HepG2 (cell line): ENCODE results near the gene CD248.

Experiments
- FOXM1 ChIP-seq: sonication (generic); formaldehyde crosslinking; IDR thresholded peaks from 2 replicates; pipeline ENCODE4 v1.5.0; 2020; ENCODE audit warnings: missing genetic modification reagents
- POLR2A ChIP-seq, 2 experiments: IDR thresholded peaks; 2 replicates each; pipeline ENCODE4 v1.6.1; 2011; ENCODE audit warnings: low read depth in 2 of 2, low read length in 2 of 2, mild to moderate bottlenecking in 1 of 2, moderate library complexity in 1 of 2; ENCODE audit not compliant: insufficient read depth in 1 of 2
- TCF7L2 ChIP-seq: IDR thresholded peaks from 2 replicates; pipeline ENCODE4 v1.6.1; 2011; ENCODE audit warnings: mild to moderate bottlenecking, low read depth, low read length, moderate library complexity
- TF ChIP-seq, protein P1 (sequence below): sonication (generic); formaldehyde crosslinking; IDR thresholded peaks from 2 replicates; pipeline ENCODE4 v1.5.0; 2020; ENCODE audit warnings: mild to moderate bottlenecking, missing genetic modification reagents, moderate library complexity

DNA sequence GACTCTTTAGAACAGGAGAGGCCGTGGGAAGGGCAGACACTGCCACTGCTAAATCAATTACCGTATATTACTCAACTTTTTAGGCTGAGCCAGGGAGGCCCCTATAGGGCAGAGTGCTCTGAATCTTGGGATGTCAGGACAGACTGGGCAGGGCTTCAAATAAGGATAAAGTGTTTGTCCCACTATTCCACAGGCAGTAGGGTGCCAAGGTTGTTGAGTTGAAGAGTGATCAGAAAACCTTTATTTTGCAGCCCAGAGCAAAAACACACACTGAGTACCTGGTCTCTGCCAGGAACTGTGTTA lies 32.2 kb upstream of the CD248 start:
- no peak for TF ChIP-seq TCF7L2
- no peak for TF ChIP-seq FOXM1
- TF ChIP-seq, protein P1, sequence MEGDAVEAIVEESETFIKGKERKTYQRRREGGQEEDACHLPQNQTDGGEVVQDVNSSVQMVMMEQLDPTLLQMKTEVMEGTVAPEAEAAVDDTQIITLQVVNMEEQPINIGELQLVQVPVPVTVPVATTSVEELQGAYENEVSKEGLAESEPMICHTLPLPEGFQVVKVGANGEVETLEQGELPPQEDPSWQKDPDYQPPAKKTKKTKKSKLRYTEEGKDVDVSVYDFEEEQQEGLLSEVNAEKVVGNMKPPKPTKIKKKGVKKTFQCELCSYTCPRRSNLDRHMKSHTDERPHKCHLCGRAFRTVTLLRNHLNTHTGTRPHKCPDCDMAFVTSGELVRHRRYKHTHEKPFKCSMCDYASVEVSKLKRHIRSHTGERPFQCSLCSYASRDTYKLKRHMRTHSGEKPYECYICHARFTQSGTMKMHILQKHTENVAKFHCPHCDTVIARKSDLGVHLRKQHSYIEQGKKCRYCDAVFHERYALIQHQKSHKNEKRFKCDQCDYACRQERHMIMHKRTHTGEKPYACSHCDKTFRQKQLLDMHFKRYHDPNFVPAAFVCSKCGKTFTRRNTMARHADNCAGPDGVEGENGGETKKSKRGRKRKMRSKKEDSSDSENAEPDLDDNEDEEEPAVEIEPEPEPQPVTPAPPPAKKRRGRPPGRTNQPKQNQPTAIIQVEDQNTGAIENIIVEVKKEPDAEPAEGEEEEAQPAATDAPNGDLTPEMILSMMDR: no peak
- TF ChIP-seq POLR2A (IDR thresholded peaks at IDR 0.05; ENCODE audit: insufficient read depth in 1 of 2, low read depth in 2 of 2, low read length in 2 of 2): no peak
